Measurements from ENCODE around the gene CSPG4.

GRCh38 chr15:75732809-75733451, 20.3 kb upstream of the CSPG4 start:
- peak; percentile 75 to 90 (median 85) for TF ChIP-seq CTCF (IDR thresholded peaks at IDR 0.05)
- no peak for TF ChIP-seq POLR2A (IDR thresholded peaks at IDR 0.05)
